GM21723 (cell line): ENCODE data around the gene UQCRC1.

Source experiments
- ATAC-seq: cut with Tn5 transposase; IDR thresholded peaks from one replicate; pipeline ENCODE4 v1.9.1; 2021; ENCODE audit warnings: mild to moderate bottlenecking, moderate library complexity; ENCODE audit not compliant: unreplicated experiment

The UQCRC1 gene

DNA sequence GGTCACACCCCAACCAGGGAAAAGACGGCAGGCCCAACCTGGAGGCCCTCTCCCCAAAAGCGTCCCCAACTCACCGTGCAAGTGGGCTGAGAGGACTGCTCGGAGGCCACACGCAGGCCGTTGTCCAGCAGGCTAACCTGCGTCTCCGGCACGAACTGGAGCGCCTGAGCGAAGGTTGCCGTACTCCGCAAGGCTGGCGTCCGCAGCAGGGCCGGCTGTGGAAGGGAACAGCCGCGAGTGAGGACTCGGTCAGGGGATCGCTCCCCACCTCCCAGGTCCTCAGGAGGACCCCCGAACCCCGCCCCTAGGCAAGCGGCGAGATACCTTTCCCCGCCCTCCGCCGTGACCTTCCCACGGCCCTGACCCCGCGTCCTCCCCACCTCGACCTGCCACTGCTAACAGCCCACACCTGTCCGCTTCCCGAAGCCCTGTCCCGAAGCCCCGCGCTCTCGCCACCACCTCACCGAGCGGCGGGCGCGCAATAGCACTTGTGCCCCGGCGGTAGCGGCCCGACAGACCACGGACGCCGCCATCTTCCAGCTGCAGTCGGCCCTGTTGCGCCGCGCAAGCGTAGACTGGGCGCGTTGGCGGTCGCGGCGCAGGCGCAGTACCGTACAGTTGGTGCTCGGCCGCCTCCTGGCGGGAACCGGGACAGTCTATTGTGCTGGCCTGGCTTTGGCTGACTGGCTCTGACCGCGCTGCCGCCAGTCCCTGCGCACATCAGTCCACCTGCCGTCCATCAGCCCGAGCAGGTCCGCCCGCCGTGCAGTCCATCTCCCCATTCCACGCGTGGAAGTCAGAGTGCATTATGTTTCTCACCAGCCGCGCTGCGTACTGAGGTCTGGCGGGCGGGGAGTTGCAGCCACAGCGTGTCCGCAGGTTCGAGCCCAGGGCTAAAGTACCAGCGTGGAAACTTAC is at the start of gene UQCRC1:
Gene UQCRC1, minus strand, starts transcription at position 559 of the 918 bp plus-strand sequence. Its CDS starts 26 bp downstream, at position 533.
- peak; percentile 96 for ATAC-seq

GRCh38 chr3:48656841-48657281 is 47.4 kb upstream of the UQCRC1 start:
- no peak for ATAC-seq

DNA sequence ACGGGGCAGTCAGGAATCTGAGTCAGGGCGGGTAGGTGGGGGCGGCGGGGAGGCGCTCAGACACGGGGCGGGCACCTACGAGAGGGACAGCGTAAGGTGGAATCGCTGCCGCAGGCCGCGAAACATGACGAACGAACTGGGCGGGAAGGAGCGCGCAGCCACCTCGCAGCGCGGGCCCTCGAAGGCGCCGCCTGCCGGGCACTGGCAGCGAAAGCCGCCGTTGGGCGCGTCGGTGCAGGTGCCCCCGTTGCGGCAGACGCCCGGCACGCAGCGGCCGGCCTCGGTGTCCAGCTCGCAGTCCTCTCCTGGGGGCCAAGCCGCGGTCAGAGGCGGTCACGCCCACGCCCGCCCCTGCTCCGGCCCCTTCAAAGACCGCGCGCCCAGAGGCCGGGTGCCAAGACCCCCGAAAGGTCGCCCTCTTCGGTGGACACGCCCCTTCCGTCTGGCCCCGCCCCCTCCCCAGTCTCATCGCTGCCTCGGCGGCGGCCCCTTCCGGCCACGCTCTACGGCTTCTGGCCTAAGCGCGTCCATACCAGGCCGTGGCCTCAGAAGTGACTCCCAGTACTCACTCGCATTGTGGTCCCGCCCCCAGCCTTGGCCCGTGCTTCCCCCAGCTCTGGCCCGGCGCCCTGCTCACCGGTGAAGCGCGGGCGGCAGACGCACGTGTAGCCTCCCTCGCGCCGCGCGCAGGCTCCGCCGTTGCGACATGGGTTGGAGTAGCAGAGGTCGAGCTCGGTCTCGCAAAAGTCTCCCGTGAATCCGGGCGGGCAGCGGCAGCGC is 46.8 kb upstream of the UQCRC1 start:
- ATAC-seq = peak; percentile 61

DNA sequence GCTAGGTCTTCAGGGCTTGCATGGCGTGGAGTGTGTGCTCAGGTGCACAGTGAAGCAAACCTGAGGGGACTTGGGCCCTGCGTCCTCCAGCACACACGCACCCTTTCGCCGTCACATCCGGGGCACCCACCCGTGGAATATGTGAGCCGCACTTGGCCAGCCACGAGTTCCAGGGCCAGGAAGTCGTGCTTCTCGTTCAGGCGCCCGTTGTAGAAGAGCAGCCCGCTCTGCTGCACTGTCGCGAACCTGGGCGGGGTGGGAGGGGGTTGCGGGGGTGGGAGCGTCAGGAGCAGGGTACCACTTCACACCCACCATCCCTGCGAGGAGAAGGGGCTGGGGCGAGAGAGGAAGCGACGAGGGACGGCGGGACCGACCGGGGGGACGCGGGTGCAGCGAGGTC is 46.2 kb upstream of the UQCRC1 start:
- ATAC-seq = no peak

DNA sequence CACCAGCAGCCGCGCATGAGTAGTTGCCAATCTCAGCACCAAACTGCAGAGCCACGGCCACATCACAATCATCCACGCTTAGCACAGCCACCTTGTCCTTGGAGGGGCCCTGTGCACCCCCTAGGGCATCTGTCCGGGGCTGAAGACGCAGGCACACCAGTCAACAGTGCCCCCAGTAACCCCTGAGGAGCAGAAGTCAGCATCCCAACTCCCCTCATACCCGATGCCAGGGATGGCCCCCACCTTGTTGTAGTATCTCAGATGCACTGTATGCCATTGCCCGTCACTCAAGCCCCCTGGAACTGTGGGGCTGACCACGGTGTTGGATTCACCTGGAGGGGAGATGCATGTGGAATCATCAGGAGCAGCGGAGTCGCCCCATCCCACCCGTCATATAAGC is 45.6 kb upstream of the UQCRC1 start:
- no peak for ATAC-seq

DNA sequence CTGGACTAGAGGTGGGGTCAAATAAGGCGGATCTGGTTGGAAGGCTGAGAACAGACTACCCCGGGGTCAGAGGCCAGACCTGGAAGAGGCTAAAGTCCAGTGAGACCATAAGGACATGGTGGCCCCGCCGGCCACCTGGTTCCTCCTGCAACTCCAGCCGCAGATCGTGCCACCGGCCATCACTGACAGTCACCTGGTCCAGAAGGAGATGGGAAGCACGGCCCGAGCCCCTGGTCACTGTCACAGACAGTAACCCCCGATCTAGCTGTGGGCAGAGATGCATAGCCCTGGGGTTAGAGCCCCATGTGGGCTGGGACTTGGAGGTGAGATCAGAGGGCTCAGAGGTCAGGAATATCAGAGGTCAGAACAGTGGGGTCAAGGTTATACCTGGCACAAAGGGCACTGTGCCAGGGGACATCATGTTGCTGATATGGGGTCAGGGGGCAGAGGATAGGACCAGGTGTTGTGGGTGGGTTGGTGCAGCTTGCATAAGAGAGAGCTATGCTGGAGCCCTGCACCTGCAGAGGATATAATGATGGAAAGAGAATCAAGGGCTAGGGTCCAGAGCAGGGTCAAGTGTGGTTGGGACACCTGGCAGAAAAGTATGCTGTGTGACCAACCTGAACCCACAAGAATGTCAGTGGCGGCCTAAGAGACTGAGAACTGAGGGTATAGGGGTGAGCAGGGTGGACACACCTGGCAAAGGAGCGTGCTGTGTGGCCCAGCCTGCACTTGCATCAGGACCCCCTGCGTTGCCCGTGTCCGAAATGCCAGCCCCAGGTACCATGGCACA is 43.7 kb upstream of the UQCRC1 start:
- no peak for ATAC-seq

DNA sequence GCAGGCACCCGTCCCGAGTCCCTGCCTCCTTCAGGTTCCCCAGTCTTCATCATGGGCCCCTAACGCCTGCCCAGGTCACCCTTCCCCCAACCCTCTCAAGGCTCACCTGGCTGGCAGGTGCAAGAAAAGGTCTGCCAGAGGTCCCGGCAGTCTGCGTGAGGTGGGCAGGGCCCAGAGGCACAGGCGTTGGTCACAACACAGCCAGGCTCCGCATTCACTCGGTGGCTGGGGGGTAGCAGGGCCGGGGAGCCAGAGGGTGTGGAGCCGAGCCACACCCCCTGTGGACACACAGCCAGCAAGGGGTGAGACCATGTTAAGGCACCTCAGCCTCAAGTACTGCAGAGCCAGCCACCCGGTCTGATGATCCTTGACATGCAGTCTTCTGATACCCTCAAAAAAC is 42.3 kb upstream of the UQCRC1 start:
- ATAC-seq = no peak

GRCh38 chr3:48650723-48651122 is 41.3 kb upstream of the UQCRC1 start:
- ATAC-seq = no peak

- no peak for ATAC-seq
Measured at GRCh38 chr3:48648188-48648850, 38.9 kb upstream of the UQCRC1 start.

DNA sequence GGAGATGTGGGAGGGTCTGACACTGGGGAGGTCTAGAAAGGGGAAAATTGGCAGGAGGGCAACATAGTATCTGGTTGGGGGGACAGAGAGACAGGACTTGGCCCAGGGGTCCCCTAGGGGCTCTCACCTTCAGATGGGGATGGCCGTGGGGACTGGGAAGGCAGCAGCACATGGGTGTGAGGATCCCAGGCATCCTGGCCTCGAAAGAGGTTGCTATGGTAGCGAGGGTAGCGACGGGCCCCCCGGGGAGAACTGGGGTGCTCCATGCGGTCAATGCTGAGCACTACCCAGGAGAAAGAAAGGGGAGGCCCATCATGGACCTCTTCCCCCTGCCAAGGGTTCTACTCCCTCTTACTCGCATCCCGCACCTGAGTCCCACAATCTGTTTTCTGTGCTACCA is 38.3 kb upstream of the UQCRC1 start:
- ATAC-seq = no peak

GRCh38 chr3:48644898-48645760 is 35.7 kb upstream of the UQCRC1 start:
- ATAC-seq = no peak

GRCh38 chr3:48642605-48643004 is 33.2 kb upstream of the UQCRC1 start:
- ATAC-seq = no peak

DNA sequence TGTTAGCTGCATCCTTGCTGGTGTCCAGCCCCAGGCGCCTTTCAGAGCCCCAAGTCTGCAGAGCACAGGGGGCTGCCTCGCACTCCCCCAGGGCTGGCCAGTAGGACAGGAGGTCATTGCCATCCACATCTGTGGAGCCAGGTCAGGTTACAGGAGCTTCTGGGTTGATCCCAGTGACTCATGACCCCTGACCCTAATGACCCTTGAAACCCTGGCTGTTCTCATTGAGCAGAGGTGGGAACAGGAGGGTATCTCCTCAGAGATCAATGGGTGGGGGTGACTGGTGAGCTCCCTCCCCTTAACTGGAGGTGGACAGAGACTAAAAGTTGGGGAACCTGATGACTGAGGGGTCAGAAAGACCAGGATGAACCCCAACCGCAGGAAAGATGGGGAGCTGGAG is 31.9 kb upstream of the UQCRC1 start:
- ATAC-seq = no peak

GRCh38 chr3:48639944-48640606 is 30.6 kb upstream of the UQCRC1 start:
- ATAC-seq = no peak

DNA sequence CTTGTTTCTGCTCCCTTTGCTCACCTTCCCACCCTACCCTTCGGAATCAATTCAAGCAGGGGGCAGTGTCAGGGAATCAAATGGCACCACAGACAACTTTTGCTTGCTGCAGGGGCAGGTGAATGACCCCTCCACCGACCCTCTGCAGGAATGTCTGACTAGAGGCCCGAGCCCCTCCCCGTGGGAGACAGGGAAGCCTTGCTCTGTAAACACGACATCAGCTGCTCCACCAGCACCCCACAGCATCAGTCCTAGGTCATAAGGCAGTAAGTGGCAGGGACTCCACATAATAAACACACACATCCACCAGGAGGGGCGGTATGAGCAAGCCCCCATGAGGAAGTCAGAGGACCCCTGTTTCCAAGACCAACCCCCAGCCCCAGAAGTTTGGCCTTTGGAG is 27.9 kb upstream of the UQCRC1 start:
- ATAC-seq = no peak

GRCh38 chr3:48636149-48636655 is 26.8 kb upstream of the UQCRC1 start:
- ATAC-seq = no peak

GRCh38 chr3:48635222-48636021 is 26.0 kb upstream of the UQCRC1 start, which contains the start of gene SLC26A6:
SLC26A6 (minus strand) TSS chr3:48635461; CDS start chr3:48635393, 68 bp downstream.
- ATAC-seq = peak; percentile 88

GRCh38 chr3:48634661-48635221 is 25.3 kb upstream of the UQCRC1 start:
- ATAC-seq = peak; percentile 31
